Skeletal muscle satellite cell (primary cell): Measurements from ENCODE around the gene GDF9. TPM values are rescaled to one million over a fixed set of nuclear protein-coding genes. Genes with fewer than 3 reads are reported as not detected.

Experiments
- H3K27me3 ChIP-seq: 2 replicates; pipeline ENCODE4 v1.7.0; 2013; ENCODE audit warnings: low read length; ENCODE audit not compliant: control insufficient read depth, insufficient read depth
- H3K36me3 ChIP-seq: 2 replicates; pipeline ENCODE4 v1.7.0; 2013; ENCODE audit warnings: mild to moderate bottlenecking, control low read depth, low read length; ENCODE audit not compliant: insufficient read depth
- H3K4me1 ChIP-seq: 2 replicates; pipeline ENCODE4 v1.7.0; 2013; ENCODE audit warnings: low read length; ENCODE audit not compliant: control insufficient read depth, insufficient read depth
- H3K4me2 ChIP-seq: 2 replicates; pipeline ENCODE4 v1.7.0; 2013; ENCODE audit warnings: mild to moderate bottlenecking, low read length
- H3K4me3 ChIP-seq: 2 replicates; pipeline ENCODE4 v1.7.0; 2013; ENCODE audit warnings: low read length
- H3K9ac ChIP-seq: 2 replicates; pipeline ENCODE4 v1.7.0; 2013; ENCODE audit warnings: mild to moderate bottlenecking, low read depth, low read length, moderate library complexity
- H3K9me3 ChIP-seq: replicated peaks from 2 replicates; pipeline ENCODE4 v1.7.0; 2013; ENCODE audit warnings: mild to moderate bottlenecking, control low read depth, low read length
- total RNA-seq: library from RNA; depleted of rRNA; stranded (reverse); fragments of >200 nt; gene quantifications from 2 replicates; pipeline ENCODE4 v1.2.3, GENCODE V29; 2012; rRNA removed

The GDF9 gene, protein sequence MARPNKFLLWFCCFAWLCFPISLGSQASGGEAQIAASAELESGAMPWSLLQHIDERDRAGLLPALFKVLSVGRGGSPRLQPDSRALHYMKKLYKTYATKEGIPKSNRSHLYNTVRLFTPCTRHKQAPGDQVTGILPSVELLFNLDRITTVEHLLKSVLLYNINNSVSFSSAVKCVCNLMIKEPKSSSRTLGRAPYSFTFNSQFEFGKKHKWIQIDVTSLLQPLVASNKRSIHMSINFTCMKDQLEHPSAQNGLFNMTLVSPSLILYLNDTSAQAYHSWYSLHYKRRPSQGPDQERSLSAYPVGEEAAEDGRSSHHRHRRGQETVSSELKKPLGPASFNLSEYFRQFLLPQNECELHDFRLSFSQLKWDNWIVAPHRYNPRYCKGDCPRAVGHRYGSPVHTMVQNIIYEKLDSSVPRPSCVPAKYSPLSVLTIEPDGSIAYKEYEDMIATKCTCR
- total RNA-seq: 0.44 TPM in 1 of 2 replicates, not detected in the other

DNA sequence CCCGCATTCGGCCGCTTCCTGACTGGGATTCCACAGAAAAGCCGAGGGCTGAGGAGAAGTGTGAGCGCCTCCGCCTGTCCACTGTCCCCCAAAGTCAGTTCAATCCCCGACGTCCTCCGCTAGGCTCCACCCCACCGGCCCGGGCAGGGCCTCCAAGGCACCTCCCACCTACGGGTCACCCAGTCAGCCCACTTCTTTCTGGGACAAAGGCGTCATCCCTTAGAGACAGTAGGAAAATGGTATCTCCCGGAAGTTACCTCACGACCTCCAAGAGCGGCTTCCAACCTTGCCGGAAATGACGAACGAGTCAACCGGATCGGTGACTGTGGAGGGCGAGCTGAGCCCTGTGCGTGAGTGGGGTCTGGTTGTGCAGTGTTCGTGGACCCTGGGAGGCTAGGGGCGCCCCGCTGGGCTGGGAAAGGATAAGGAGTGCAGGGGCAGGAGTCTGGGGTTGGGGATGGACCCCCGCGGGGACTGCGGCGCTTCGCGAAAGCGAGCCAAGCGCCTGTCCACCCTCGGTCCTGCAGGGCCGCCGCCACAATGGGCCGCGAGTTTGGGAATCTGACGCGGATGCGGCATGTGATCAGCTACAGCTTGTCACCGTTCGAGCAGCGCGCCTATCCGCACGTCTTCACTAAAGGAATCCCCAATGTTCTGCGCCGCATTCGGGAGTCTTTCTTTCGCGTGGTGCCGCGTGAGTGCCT is at the start of gene GDF9, which contains the start of gene UQCRQ:
GDF9 (minus strand) TSS at position 128 of the 704 bp plus-strand sequence. CDS start 1,936 bp downstream, outside the sequence.
UQCRQ (plus strand) TSS at position 301 of the 704 bp plus-strand sequence; CDS start at position 541, 240 bp downstream.
- peak within 1 kb of the TSS; percentile 85 for H3K9ac ChIP-seq

DNA sequence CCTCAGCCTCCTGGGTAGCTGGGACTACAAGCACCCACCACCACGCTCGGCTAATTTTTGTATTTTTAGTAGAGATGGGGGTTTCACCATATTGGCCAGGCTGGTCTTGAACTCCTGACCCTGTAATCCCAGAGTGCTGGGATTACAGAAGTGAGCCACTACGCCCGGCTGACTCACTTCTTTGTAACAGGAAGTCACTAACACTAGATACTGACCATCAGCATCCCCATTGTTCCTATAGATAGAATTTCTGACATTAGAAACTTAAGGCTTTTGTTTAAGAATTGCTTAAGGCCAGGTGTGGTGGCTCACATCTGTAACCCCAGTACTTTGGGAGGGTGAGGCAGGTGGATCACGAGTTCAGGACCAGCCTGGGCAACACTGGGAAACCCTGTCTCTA is 49.4 kb upstream of the GDF9 start:
- peaks cover 68% of the 10 kb centered on the region for H3K36me3 ChIP-seq
- no peak overlapping the region for H3K4me2 ChIP-seq
- no peak overlapping the region for H3K4me3 ChIP-seq
- no peaks in the 10 kb centered on the region for H3K4me1 ChIP-seq
- H3K9ac ChIP-seq: no peak overlapping the region
- no peaks in the 10 kb centered on the region for H3K27me3 ChIP-seq
- H3K9me3 ChIP-seq: no peaks in the 10 kb centered on the region

More for the DNA sequence above, at the start of gene GDF9, which contains the start of gene UQCRQ:
- peaks cover 6% of the 10 kb centered on the region for H3K27me3 ChIP-seq
- peaks cover 22% of the 10 kb centered on the region for H3K36me3 ChIP-seq
- H3K9me3 ChIP-seq: no peaks in the 10 kb centered on the region
- peak within 1 kb of the TSS; percentile 86 for H3K4me2 ChIP-seq
- peaks cover 14% of the 10 kb centered on the region for H3K4me1 ChIP-seq
- peak within 1 kb of the TSS; percentile 84 for H3K4me3 ChIP-seq

DNA sequence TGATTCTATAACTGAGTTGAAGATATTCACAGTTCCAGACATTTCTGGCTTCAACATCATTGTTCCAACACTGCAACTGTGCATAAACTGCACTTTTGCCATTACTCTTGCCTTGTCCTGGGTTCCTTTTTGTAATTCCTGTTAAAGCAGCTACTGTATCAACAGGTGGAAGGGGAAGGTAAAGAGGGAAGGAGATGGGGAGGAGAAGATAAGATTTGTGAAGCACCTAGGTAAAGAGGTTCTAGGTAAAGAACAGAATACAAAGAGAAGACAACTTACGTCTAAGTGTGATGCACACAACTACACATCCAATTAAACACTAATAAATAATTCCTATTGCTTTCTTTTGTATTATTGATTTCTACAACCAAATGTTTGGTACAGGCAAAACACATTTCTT is 43.4 kb upstream of the GDF9 start:
- Histone ChIP-seq H3K4me1 (no peaks in the 10 kb centered on the region), H3K4me2 (no peak overlapping the region), H3K36me3 (peaks cover 59% of the 10 kb centered on the region), H3K27me3 (no peaks in the 10 kb centered on the region), H3K9ac (no peak overlapping the region), H3K4me3 (no peak overlapping the region), H3K9me3 (no peaks in the 10 kb centered on the region)

DNA sequence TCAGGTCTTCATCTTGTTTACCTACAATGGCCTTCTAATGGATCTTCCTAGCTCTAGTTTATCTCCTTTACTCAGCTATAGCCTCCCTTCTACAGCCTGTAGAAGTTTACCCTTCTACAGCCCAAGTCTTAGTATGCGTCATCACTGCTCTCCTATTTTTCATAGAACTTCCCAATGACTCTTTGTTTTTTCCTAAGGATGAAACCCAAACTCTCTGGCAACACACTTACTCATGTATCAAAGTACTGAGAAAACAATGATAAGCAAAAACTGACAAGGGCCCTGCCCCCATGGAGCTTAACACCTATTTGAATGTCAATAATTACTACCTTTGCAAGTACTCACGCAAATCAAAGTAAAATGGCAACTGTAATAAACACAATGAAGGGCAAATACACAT is 40.9 kb upstream of the GDF9 start:
- H3K36me3 ChIP-seq: peaks cover 45% of the 10 kb centered on the region
- no peaks in the 10 kb centered on the region for H3K27me3 ChIP-seq
- no peak overlapping the region for H3K4me3 ChIP-seq
- no peak overlapping the region for H3K9ac ChIP-seq
- H3K4me2 ChIP-seq: no peak overlapping the region
- no peaks in the 10 kb centered on the region for H3K9me3 ChIP-seq
- H3K4me1 ChIP-seq: no peaks in the 10 kb centered on the region

DNA sequence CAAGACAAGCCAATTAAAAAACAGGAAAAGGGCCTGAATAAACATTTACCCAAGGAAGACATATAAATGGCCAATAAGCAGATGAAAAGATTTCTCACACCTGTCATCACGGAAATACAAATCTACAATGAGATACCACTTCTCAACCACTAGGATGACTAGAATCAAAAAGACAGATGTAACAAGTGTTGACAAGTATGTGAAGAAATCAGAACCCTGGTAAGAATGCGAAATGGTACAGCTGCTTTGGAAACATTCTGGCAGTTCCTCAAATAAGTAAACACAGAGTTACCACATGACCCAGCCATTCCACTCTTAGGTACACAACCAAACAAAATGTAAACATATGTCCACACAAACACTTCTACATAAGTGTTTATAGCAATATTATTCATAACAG is 39.7 kb upstream of the GDF9 start:
- Histone ChIP-seq H3K9me3 (no peaks in the 10 kb centered on the region), H3K4me1 (no peaks in the 10 kb centered on the region), H3K4me2 (no peak overlapping the region), H3K27me3 (no peaks in the 10 kb centered on the region), H3K4me3 (no peak overlapping the region), H3K9ac (no peak overlapping the region), H3K36me3 (peaks cover 45% of the 10 kb centered on the region)

DNA sequence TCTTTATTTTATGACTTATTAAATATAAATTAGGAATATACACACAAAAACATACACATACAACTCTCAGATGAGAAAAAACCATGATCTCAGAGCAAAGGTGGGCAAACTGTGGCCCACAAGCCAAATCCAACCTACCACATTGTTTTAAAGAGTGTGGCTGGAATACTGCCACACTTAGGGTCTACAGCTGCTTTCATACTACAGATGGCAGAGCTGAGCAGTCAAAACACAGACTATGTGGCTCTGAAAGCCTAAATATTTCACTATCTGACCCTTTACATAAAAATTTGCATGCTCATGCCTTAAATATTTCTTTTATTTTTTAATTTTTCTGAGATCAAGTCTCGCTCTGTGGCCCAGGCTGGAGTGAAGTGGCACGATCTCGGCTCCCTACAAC is 35.5 kb upstream of the GDF9 start:
- Histone ChIP-seq H3K4me1 (no peaks in the 10 kb centered on the region), H3K9ac (no peak overlapping the region), H3K4me3 (no peak overlapping the region), H3K36me3 (peaks cover 39% of the 10 kb centered on the region), H3K9me3 (no peaks in the 10 kb centered on the region), H3K27me3 (no peaks in the 10 kb centered on the region), H3K4me2 (no peak overlapping the region)

DNA sequence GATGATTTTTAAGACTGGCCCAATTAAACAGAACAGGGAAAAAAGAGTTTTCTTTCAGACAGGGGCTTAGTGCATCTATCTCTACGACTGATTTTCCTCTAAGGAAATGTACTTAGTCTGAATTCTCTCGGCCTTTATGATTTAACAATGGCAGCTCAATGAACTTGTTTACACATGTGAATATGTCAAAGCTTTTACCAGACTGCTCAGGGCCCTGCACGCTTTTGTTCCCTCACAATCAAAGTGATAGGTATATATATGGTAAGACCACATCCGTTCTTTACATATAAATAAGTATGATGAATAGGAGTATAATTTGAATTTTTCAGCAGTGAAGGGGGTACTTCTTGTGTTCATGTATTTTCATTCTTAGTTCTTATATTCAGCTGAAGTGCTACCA is 34.8 kb upstream of the GDF9 start:
- Histone ChIP-seq H3K9me3 (no peaks in the 10 kb centered on the region), H3K36me3 (peaks cover 46% of the 10 kb centered on the region), H3K27me3 (no peaks in the 10 kb centered on the region), H3K4me1 (no peaks in the 10 kb centered on the region), H3K9ac (no peak overlapping the region), H3K4me2 (no peak overlapping the region), H3K4me3 (no peak overlapping the region)

DNA sequence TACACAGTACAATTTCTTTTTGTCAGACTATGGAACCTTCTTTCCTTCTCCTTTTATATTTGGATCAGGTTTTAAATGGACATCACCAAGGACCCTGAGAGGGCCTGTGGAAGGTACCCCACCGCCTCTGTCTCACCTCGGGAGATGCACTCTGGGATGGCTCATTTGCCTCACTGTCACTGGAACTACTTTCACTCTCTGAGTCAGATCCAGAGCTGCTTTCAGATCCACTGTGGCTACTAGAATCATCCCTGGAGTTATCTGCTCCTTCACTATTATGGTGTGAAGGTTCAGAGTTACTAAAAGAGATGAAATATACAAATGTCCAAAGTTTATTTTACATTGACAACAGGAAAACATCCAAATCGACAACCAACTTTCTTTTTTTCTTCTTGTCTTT is 31.8 kb upstream of the GDF9 start:
- H3K4me3 ChIP-seq: no peak overlapping the region
- H3K36me3 ChIP-seq: peaks cover 69% of the 10 kb centered on the region
- H3K27me3 ChIP-seq: no peaks in the 10 kb centered on the region
- H3K9ac ChIP-seq: no peak overlapping the region
- H3K4me2 ChIP-seq: no peak overlapping the region
- H3K9me3 ChIP-seq: no peaks in the 10 kb centered on the region
- no peaks in the 10 kb centered on the region for H3K4me1 ChIP-seq

DNA sequence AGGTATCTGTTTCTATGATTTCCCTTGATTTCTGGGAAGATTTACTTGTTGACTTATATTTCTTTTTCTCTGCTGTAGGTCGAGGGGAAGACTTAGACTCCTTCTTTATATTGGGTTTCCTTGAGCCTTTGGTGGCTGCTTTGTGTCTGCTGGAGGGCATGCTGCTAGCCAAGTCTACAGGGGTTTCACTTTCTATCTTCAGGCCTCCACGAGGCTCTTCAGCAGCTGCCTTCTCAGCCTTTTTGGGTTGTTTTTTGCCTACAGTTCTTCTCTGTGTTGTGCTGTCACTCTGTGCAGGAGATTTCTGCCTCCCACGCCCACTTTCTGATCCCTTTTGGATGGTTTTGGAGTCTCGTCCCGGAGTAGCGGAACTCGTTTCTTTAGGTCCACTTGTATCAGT is 30.4 kb upstream of the GDF9 start:
- H3K27me3 ChIP-seq: no peaks in the 10 kb centered on the region
- no peaks in the 10 kb centered on the region for H3K9me3 ChIP-seq
- no peak overlapping the region for H3K4me2 ChIP-seq
- no peak overlapping the region for H3K9ac ChIP-seq
- H3K4me1 ChIP-seq: no peaks in the 10 kb centered on the region
- no peak overlapping the region for H3K4me3 ChIP-seq
- H3K36me3 ChIP-seq: peaks cover 80% of the 10 kb centered on the region

DNA sequence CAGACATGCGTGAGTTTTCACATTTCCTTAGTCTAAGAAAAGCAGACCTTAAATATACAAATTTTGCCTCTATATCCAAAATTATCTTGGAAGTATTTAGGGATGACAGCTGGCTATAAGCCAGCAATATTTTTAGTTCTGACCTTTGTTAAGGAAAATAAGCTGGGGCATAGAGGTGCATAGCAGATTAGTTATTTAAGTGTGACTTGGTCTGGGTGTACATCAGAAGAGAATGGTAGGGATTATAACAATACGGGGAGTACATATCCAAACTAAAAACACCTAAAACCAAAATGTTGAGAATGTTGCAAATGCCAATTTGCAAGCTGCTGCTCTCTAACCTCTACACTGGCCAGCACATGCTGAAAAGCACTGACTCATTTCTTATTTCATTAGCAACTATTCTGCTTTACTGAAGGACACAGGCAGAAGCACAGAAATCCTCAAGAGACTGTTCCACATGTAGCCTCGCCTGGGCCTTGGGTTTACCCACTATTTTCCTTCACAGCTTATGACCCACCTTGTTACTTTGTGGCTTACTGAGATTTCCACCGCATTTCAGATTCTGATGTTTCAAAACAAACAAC is 29.5 kb upstream of the GDF9 start:
- Histone ChIP-seq H3K27me3 (no peaks in the 10 kb centered on the region), H3K36me3 (peaks cover 79% of the 10 kb centered on the region), H3K4me2 (no peak overlapping the region), H3K4me1 (no peaks in the 10 kb centered on the region), H3K9ac (no peak overlapping the region), H3K4me3 (no peak overlapping the region), H3K9me3 (no peaks in the 10 kb centered on the region)

DNA sequence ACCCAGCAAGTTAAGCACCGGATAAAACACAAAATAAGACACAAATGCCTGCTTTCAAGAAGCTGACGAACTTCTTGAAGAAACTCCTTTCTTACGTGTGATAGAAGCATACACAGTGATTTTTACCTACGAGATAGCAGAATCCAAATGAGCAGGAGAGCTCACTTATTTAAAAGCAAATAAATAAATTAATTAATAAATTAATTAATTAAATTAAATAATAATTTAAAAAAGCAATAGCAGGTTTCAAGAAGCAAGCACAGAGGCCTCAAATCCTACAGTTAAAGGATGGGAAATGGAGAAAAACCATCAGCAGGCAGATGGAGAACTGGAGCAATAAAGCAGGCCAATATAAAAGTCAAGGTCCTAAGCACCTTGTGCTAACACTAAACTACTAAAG is 24.5 kb upstream of the GDF9 start:
- H3K4me2 ChIP-seq: no peak overlapping the region
- no peaks in the 10 kb centered on the region for H3K27me3 ChIP-seq
- H3K9me3 ChIP-seq: no peaks in the 10 kb centered on the region
- H3K4me3 ChIP-seq: no peak overlapping the region
- peaks cover 94% of the 10 kb centered on the region for H3K36me3 ChIP-seq
- no peak overlapping the region for H3K9ac ChIP-seq
- no peaks in the 10 kb centered on the region for H3K4me1 ChIP-seq
